ENCODE data around the gene LAMA5. TPM values are rescaled to one million over a fixed set of nuclear protein-coding genes. Genes with fewer than 3 reads are reported as not detected.

The LAMA5 gene
- total RNA-seq, 1 donor from 2014 or later: 601 TPM

- peaks cover 15% of the 10 kb centered on the region for H3K4me1 Mint-ChIP-seq
- H3K36me3 Mint-ChIP-seq: peaks cover 3% of the 10 kb centered on the region
- TF ChIP-seq CTCF (IDR thresholded peaks at IDR 0.05; ENCODE audit: unreplicated experiment): peak; percentile 86
- H3K9me3 Mint-ChIP-seq: no peaks in the 10 kb centered on the region
- H3K27ac Mint-ChIP-seq: peak within 1 kb of the TSS; percentile 99
- DNase-seq (ENCODE audit: low spot score in 2 of 2, unreplicated experiment in 2 of 2): peak; percentile 94 to 99
- peak within 1 kb of the TSS; percentile 87 for H3K4me3 Mint-ChIP-seq
- no peaks in the 10 kb centered on the region for H3K27me3 Mint-ChIP-seq (ENCODE audit: low read depth)
Measured at GRCh38 chr20:62302341-62303061, 64.6 kb downstream of the LAMA5 start, which contains the start of gene ADRM1. Gene ADRM1, plus strand, starts transcription at chr20:62302997. Its CDS starts 572 bp downstream, at chr20:62303569.

- Mint-ChIP-seq H3K4me3 (peak overlapping the region; percentile 86), H3K27me3 (ENCODE audit: low read depth) (no peaks in the 10 kb centered on the region), H3K27ac (peak overlapping the region; percentile 99), H3K4me1 (peaks cover 15% of the 10 kb centered on the region), H3K9me3 (no peaks in the 10 kb centered on the region), H3K36me3 (peaks cover 3% of the 10 kb centered on the region)
- no peak for TF ChIP-seq CTCF (IDR thresholded peaks at IDR 0.05; ENCODE audit: unreplicated experiment)
- peak; percentile 63 to 79 for DNase-seq (ENCODE audit: low spot score in 2 of 2, unreplicated experiment in 2 of 2)
Measured at GRCh38 chr20:62301773-62302340, 65.3 kb downstream of the LAMA5 start.

DNA sequence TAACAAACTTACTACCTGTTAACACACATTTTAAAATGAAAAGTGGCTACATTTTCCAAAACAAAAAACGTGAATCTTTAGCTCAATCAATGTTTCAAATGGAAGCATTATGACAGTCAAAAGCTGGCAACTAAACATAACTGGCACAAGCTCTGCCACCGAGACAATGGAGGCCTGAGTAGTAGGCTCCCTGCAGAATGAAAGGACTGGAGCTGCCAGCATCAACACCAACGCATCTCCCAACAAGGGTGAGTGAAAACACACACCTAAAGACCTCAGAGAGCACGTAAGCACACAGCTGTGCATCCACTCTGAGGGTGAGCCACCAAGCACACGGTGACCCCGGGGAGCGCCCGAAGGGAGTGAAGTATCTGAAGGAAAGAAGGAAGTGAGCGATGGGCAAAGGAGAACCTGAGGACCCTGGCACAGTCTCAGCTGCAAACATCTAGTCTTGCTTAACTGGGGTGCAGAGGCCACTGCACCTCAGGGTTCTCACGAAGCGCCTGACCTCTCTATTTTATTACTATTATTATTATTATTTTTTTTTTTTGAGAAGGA, 65.9 kb downstream of the LAMA5 start:
- no peaks in the 10 kb centered on the region for H3K9me3 Mint-ChIP-seq
- H3K27me3 Mint-ChIP-seq (ENCODE audit: low read depth): no peaks in the 10 kb centered on the region
- no peak for DNase-seq (ENCODE audit: low spot score in 2 of 2, unreplicated experiment in 2 of 2)
- TF ChIP-seq CTCF (IDR thresholded peaks at IDR 0.05; ENCODE audit: unreplicated experiment): no peak
- H3K4me3 Mint-ChIP-seq: peak overlapping the region; percentile 50
- peaks cover 3% of the 10 kb centered on the region for H3K36me3 Mint-ChIP-seq
- H3K4me1 Mint-ChIP-seq: peaks cover 15% of the 10 kb centered on the region
- H3K27ac Mint-ChIP-seq: peak overlapping the region; percentile 72

DNA sequence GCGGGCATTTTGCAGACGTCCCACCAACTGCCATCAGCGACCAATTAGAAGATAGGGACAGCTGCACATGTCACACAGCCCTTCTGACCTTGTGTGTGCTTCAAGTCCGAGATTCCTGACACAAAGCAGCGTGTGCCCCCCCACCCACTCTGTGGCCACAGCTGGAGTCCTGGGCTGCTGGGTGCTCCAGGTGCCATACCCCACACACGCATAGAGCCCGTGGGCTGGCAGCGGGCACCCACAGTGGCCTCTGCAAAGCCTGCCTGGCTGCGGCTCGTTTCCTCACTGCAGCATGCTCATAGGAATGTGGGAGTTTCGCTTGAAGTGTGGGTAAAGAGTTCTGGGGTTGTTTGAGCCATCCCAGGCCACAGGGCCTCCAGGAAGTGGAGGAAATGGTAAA, 66.8 kb downstream of the LAMA5 start:
- H3K4me3 Mint-ChIP-seq: no peak overlapping the region
- H3K27me3 Mint-ChIP-seq (ENCODE audit: low read depth): no peaks in the 10 kb centered on the region
- H3K9me3 Mint-ChIP-seq: no peaks in the 10 kb centered on the region
- no peak for DNase-seq (ENCODE audit: low spot score in 2 of 2, unreplicated experiment in 2 of 2)
- H3K4me1 Mint-ChIP-seq: peaks cover 12% of the 10 kb centered on the region
- H3K36me3 Mint-ChIP-seq: no peaks in the 10 kb centered on the region
- no peak for TF ChIP-seq CTCF (IDR thresholded peaks at IDR 0.05; ENCODE audit: unreplicated experiment)
- no peak overlapping the region for H3K27ac Mint-ChIP-seq

DNA sequence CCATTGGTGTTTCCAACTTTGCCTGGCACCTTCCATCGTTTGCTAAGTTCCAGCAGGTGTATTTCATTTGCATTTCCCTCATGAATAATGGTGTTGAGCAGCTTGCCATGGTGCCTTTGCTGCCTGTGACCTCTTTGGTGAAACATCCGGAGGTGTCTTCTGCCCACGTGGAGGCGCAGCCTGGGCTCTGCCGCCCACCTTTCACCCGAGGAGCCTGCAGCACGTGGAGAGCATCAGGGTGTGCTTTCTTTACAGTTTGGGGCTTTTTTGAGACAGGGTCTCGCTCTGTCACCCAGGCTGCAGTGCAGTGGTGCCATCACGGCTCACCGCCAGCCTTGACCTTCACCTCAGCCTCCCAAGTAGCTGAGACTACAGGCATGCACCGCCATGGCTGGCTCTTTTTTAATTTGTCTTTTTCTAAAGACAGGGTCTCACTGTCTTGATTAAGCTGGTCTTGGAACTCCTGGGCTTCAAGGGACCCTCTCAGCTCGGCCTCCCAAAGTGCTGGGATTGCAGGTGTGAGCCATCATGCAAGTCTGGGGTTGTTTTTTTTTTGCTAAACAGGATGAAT, 67.4 kb downstream of the LAMA5 start:
- no peak for DNase-seq (ENCODE audit: low spot score in 2 of 2, unreplicated experiment in 2 of 2)

More for the DNA sequence above, 67.4 kb downstream of the LAMA5 start:
- Mint-ChIP-seq H3K27ac (no peak overlapping the region), H3K9me3 (no peaks in the 10 kb centered on the region), H3K4me3 (no peak overlapping the region), H3K27me3 (ENCODE audit: low read depth) (no peaks in the 10 kb centered on the region), H3K4me1 (peaks cover 10% of the 10 kb centered on the region), H3K36me3 (peaks cover 4% of the 10 kb centered on the region)
- no peak for TF ChIP-seq CTCF (IDR thresholded peaks at IDR 0.05; ENCODE audit: unreplicated experiment)
